ENCODE data around the gene SAT1. TPM values are rescaled to one million over a fixed set of nuclear protein-coding genes. Genes with fewer than 3 reads are reported as not detected.

SAT1 gene
- total RNA-seq, 1 donor from 2014 or later: 263 TPM

- H3K9me3 Mint-ChIP-seq (ENCODE audit: low read depth): peaks cover 3% of the 10 kb centered on the region
- no peak for DNase-seq (ENCODE audit: low spot score)
- no peak overlapping the region for H3K4me3 Mint-ChIP-seq (ENCODE audit: unreplicated experiment)
- no peak for TF ChIP-seq CTCF (IDR thresholded peaks at IDR 0.05)
- H3K27me3 Mint-ChIP-seq (ENCODE audit: low read depth): no peaks in the 10 kb centered on the region
- H3K27ac Mint-ChIP-seq (ENCODE audit: unreplicated experiment): no peak overlapping the region
- peaks cover 11% of the 10 kb centered on the region for H3K4me1 Mint-ChIP-seq (ENCODE audit: low read depth)
- H3K36me3 Mint-ChIP-seq (ENCODE audit: low read depth): no peaks in the 10 kb centered on the region
These were observed 28.2 kb downstream of the SAT1 start for GRCh38 chrX:23811108-23811651.

GRCh38 chrX:23811656-23812055 is 28.7 kb downstream of the SAT1 start:
- peaks cover 3% of the 10 kb centered on the region for H3K9me3 Mint-ChIP-seq (ENCODE audit: low read depth)
- TF ChIP-seq CTCF (IDR thresholded peaks at IDR 0.05): no peak
- no peak for DNase-seq (ENCODE audit: low spot score)
- no peaks in the 10 kb centered on the region for H3K36me3 Mint-ChIP-seq (ENCODE audit: low read depth)
- H3K4me1 Mint-ChIP-seq (ENCODE audit: low read depth): peaks cover 11% of the 10 kb centered on the region
- no peak overlapping the region for H3K27ac Mint-ChIP-seq (ENCODE audit: unreplicated experiment)
- H3K4me3 Mint-ChIP-seq (ENCODE audit: unreplicated experiment): no peak overlapping the region
- no peaks in the 10 kb centered on the region for H3K27me3 Mint-ChIP-seq (ENCODE audit: low read depth)

GRCh38 chrX:23813808-23814207 is 30.8 kb downstream of the SAT1 start:
- no peak overlapping the region for H3K27ac Mint-ChIP-seq (ENCODE audit: unreplicated experiment)
- no peak overlapping the region for H3K4me3 Mint-ChIP-seq (ENCODE audit: unreplicated experiment)
- TF ChIP-seq CTCF (IDR thresholded peaks at IDR 0.05): no peak
- no peaks in the 10 kb centered on the region for H3K36me3 Mint-ChIP-seq (ENCODE audit: low read depth)
- no peaks in the 10 kb centered on the region for H3K4me1 Mint-ChIP-seq (ENCODE audit: low read depth)
- H3K27me3 Mint-ChIP-seq (ENCODE audit: low read depth): no peaks in the 10 kb centered on the region
- no peak for DNase-seq (ENCODE audit: low spot score)
- peaks cover 3% of the 10 kb centered on the region for H3K9me3 Mint-ChIP-seq (ENCODE audit: low read depth)

GRCh38 chrX:23815376-23815775 is 32.4 kb downstream of the SAT1 start:
- Mint-ChIP-seq H3K36me3 (ENCODE audit: low read depth) (no peaks in the 10 kb centered on the region), H3K4me1 (ENCODE audit: low read depth) (peaks cover 5% of the 10 kb centered on the region), H3K27me3 (ENCODE audit: low read depth) (no peaks in the 10 kb centered on the region), H3K4me3 (ENCODE audit: unreplicated experiment) (no peak overlapping the region), H3K27ac (ENCODE audit: unreplicated experiment) (no peak overlapping the region), H3K9me3 (ENCODE audit: low read depth) (peaks cover 3% of the 10 kb centered on the region)
- DNase-seq (ENCODE audit: low spot score): no peak
- no peak for TF ChIP-seq CTCF (IDR thresholded peaks at IDR 0.05)

GRCh38 chrX:23816179-23816578 is 33.2 kb downstream of the SAT1 start:
- no peaks in the 10 kb centered on the region for H3K27me3 Mint-ChIP-seq (ENCODE audit: low read depth)
- H3K9me3 Mint-ChIP-seq (ENCODE audit: low read depth): peaks cover 3% of the 10 kb centered on the region
- no peaks in the 10 kb centered on the region for H3K36me3 Mint-ChIP-seq (ENCODE audit: low read depth)
- H3K4me1 Mint-ChIP-seq (ENCODE audit: low read depth): peaks cover 5% of the 10 kb centered on the region
- H3K27ac Mint-ChIP-seq (ENCODE audit: unreplicated experiment): no peak overlapping the region
- no peak overlapping the region for H3K4me3 Mint-ChIP-seq (ENCODE audit: unreplicated experiment)
- no peak for DNase-seq (ENCODE audit: low spot score)
- no peak for TF ChIP-seq CTCF (IDR thresholded peaks at IDR 0.05)

Data from chondrocyte (in vitro differentiated cells).